ENCODE results near the gene PNMA6F. TPM values are rescaled to one million over a fixed set of nuclear protein-coding genes. Genes with fewer than 3 reads are reported as not detected.

PNMA6F gene
- total RNA-seq, 1 experiment from 2014 or later: not detected

GRCh38 chrX:153303276-153304262 lies 18.0 kb downstream of the PNMA6F start:
- POLR2A ChIA-PET: no interaction called here
- Histone ChIP-seq H3K27me3 (ENCODE audit: insufficient read depth, low read length) (peaks cover 13% of the 10 kb centered on the region; the same call in 1 of the 2 replicates), H3K36me3 (ENCODE audit: control insufficient read depth in 1 of 2, insufficient read depth in 2 of 2, low read length in 2 of 2) (no peaks in the 10 kb centered on the region), H3K27ac (ENCODE audit: low read depth, low read length) (no peak overlapping the region), H4K20me1 (ENCODE audit: insufficient read depth) (no peaks in the 10 kb centered on the region), H3K9me2 (ENCODE audit: insufficient read depth) (no peaks in the 10 kb centered on the region), H3K4me2 (ENCODE audit: low read length) (no peak overlapping the region), H3K4me1 (ENCODE audit: control insufficient read depth in 1 of 2, insufficient read depth in 2 of 2, low read length in 2 of 2) (no peaks in the 10 kb centered on the region), H3K9ac (ENCODE audit: low read length) (no peak overlapping the region), H3K9me3 (ENCODE audit: control insufficient read depth in 1 of 2, insufficient read depth in 1 of 2, low read depth in 1 of 2, low read length in 2 of 2) (no peaks in the 10 kb centered on the region), H2AFZ (ENCODE audit: low read depth, low read length, poor library complexity, severe bottlenecking) (no peak overlapping the region), H3K79me2 (ENCODE audit: insufficient read depth, low read length) (no peaks in the 10 kb centered on the region), H3K4me3 (replicated peaks in 1 of 2; ENCODE audit: low read depth in 1 of 2, low read length in 2 of 2) (no peak overlapping the region)
- no peak for DNase-seq (ENCODE audit: low read depth, low spot score)
- BruUV-seq (replicated peaks): no TSS peak
- CTCF ChIA-PET: no interaction called here
- RAD21 ChIA-PET (ENCODE audit: low non-redundant PET in 1 of 2, low total read pairs in 2 of 2, uncharacterized antibody in 2 of 2, unreplicated experiment in 2 of 2): no interaction called here
- ATAC-seq: no peak
- TF ChIP-seq YY1 (IDR thresholded peaks at IDR 0.05; ENCODE audit: extremely low read depth, insufficient replicate concordance, low read depth, low read length): no peak
- intact Hi-C loops (cut with micrococcal nuclease): no loop called here

DNA sequence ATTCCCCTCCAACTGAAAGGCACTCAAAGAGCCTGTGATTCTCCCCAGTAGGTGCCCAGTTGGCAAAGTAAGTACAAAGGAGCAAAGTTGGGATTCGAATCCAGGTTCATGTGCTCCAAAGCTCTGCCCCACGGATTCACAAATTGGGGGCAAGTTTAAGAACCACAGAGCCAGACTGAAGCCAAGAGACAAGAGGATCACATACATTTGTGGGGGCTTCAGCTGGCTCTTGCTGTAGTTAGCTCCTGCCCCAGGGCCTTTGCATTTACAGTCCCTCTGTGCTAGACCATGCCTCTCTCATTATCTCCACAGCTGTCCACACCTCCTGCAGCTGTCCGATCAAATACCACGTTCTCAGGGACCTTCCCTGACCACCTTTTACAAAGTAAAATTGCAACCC lies 18.8 kb downstream of the PNMA6F start:
- Histone ChIP-seq H2AFZ (ENCODE audit: low read depth, low read length, poor library complexity, severe bottlenecking) (no peak overlapping the region), H3K27me3 (ENCODE audit: insufficient read depth, low read length) (peaks cover 13% of the 10 kb centered on the region; the same call in 1 of the 2 replicates), H3K4me1 (ENCODE audit: control insufficient read depth in 1 of 2, insufficient read depth in 2 of 2, low read length in 2 of 2) (no peaks in the 10 kb centered on the region), H3K27ac (ENCODE audit: low read depth, low read length) (no peak overlapping the region), H3K9ac (ENCODE audit: low read length) (no peak overlapping the region), H3K4me2 (ENCODE audit: low read length) (no peak overlapping the region), H3K79me2 (ENCODE audit: insufficient read depth, low read length) (no peaks in the 10 kb centered on the region), H3K36me3 (ENCODE audit: control insufficient read depth in 1 of 2, insufficient read depth in 2 of 2, low read length in 2 of 2) (no peaks in the 10 kb centered on the region), H4K20me1 (ENCODE audit: insufficient read depth) (no peaks in the 10 kb centered on the region), H3K9me2 (ENCODE audit: insufficient read depth) (no peaks in the 10 kb centered on the region), H3K4me3 (replicated peaks in 1 of 2; ENCODE audit: low read depth in 1 of 2, low read length in 2 of 2) (no peak overlapping the region), H3K9me3 (ENCODE audit: control insufficient read depth in 1 of 2, insufficient read depth in 1 of 2, low read depth in 1 of 2, low read length in 2 of 2) (no peaks in the 10 kb centered on the region)
- ATAC-seq: no peak
- DNase-seq (ENCODE audit: low read depth, low spot score): no peak
- ChIA-PET RAD21 (ENCODE audit: low non-redundant PET in 1 of 2, low total read pairs in 2 of 2, uncharacterized antibody in 2 of 2, unreplicated experiment in 2 of 2) (no interaction called here), CTCF (no interaction called here), POLR2A (no interaction called here)
- intact Hi-C loops (cut with micrococcal nuclease): no loop called here
- no peak for TF ChIP-seq YY1 (IDR thresholded peaks at IDR 0.05; ENCODE audit: extremely low read depth, insufficient replicate concordance, low read depth, low read length)
- no peak for TF ChIP-seq POLR2AphosphoS5 (IDR thresholded peaks at IDR 0.05; ENCODE audit: low read depth, low read length)
- TF ChIP-seq, protein P1, sequence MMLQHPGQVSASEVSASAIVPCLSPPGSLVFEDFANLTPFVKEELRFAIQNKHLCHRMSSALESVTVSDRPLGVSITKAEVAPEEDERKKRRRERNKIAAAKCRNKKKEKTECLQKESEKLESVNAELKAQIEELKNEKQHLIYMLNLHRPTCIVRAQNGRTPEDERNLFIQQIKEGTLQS (IDR thresholded peaks at IDR 0.05): no peak
- TF ChIP-seq FOSL1 (IDR thresholded peaks at IDR 0.05; ENCODE audit: low read depth): no peak
- BruUV-seq (replicated peaks): no TSS peak

Measured in HCT116 (cell line).